COR-L47 (cell line): ENCODE measurements around the gene C22orf23.

Experiments used
- DNase-seq: peaks from one replicate; lab custom pipeline; 2025; lab: John Stamatoyannopoulos, UW

C22orf23 gene

DNA sequence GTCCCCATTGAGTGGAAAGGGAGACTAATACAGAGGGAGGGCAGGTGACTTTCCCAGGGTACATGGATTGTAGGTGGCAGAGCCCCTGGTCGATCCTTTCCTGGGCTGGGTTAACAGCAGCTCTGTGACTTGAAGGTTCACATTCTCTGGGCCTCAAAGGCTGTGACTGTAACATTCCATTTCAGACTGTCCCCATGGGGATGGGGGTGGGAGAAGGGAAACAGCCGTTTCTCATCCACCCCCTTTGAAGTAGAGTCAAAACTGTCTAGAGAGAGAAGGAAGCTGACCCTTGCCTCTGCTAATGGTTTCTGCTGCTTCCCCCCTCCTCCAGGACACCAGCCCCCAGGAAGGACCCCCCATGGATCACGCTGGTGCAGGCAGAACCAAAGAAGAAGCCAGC, 28.1 kb downstream of the C22orf23 start:
- no peak for DNase-seq

DNA sequence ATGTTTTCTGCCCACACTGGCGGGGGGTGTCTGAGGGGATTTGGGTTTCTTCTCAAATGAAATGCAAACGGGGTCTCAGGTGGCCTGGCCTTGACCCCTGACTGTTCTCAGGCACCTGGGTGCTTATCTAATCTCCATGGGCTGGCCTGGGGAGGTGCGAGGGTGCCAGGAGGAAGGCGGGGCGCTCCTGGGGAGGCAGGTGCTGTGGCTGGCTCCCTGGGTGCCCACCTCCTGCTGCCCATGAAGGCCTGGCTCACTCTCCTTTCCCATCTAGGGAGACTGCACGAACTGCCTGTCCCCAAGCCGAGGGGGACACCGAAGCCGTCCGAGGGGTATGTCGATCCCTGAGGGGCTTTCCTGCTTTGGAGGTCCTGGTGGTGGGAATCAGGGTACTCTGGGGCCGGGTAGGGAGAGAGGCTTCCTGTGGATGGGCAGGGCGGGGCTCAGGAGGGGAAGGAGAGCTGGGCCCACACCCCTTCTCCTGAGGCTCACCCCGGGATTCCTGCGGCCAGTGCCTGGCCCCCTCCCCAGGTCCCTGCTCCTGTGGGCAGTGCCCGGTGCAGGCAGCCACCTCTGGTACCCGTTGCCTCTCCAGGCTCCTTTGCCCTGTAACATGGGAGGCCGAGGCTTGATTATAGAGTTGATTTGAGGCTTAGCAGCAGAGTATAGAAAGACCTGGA, 28.9 kb downstream of the C22orf23 start:
- no peak for DNase-seq

DNA sequence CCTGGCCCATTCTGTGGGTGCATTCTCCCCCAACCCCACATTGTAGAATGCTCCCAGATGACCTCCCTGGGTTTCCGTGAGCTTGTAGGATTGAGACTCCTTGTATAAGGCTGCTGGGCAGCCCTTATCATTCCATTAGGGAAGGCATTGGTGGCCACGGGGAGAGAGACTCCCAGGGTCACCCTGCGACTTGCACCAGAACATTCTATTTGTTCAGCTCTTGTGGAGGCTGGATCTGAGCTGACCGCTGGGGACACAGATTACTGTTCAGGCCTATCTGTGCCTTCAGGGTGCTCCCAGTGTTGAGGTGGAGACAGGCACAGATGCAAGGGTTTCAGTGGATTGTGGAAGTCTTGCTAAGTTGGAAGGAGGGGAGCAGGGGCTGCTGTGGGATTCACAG, 29.5 kb downstream of the C22orf23 start:
- no peak for DNase-seq

DNA sequence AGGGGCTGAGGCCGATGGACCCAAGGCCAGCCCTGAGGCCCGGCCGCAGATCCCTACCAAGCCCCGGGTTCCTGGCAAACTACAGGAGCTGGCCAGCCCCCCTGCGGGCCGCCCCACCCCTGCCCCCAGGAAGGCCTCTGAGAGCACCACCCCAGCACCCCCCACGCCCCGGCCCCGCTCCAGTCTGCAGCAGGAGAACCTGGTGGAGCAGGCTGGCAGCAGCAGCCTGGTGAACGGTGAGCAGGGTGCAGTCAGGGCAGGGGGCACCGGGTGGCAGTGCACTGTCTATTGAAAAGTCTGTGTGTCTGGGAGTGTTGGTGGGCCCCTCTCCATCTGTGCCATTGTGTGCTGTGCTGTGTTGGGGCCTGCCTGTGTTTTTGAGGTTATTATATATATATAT, 31.2 kb downstream of the C22orf23 start:
- no peak for DNase-seq

DNA sequence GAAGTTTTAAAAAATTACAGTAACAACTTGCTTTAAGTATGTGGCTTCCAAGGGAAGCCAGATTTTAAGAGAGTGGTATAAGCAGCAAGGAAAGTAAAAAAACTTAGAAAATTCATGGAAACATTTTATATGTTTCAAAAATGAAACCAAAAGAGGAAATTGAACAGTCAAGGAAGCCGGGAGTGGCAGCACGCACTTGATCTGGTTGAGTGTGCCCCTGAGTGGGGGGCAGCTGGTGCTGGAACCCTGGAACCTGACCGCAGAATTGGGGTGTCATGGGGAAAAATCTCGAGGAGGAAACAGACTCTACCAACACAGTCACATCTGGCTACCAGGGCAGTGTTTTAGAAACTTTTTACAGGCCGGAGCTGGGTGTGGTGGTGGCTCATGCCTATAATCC, 33.3 kb downstream of the C22orf23 start:
- DNase-seq = no peak

DNA sequence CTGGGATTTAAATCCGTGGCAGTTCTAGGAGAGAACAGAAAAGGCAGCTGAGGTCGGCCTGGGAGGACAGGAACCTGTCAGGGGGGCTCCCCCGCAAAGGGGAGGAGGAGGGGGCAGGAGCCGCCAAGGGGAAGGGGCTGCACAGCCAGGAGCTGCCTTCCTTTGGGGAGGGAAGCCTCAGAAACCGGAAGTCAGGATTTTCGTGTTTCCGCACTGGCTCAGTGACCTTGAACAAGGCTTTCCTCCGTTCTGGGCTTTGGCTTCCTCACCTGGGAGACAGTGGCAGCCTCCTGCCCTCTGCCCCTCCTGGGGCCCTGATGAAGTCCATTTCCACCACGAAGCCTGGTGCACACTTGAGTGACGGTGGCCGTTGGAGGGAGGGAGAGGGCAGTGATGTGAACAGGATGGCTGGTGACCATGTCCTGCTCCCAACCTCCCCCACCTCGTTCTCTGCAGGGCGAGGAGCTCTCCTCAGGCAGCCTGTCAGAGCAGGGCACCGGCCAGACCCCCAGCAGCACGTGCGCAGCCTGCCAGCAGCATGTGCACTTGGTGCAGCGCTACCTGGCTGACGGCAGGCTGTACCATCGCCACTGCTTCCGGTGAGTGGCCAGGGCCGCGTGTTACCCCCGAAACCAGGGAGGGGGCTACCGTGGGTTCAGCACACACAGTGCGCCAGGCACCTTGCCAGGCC, 34.7 kb downstream of the C22orf23 start:
- DNase-seq = no peak

DNA sequence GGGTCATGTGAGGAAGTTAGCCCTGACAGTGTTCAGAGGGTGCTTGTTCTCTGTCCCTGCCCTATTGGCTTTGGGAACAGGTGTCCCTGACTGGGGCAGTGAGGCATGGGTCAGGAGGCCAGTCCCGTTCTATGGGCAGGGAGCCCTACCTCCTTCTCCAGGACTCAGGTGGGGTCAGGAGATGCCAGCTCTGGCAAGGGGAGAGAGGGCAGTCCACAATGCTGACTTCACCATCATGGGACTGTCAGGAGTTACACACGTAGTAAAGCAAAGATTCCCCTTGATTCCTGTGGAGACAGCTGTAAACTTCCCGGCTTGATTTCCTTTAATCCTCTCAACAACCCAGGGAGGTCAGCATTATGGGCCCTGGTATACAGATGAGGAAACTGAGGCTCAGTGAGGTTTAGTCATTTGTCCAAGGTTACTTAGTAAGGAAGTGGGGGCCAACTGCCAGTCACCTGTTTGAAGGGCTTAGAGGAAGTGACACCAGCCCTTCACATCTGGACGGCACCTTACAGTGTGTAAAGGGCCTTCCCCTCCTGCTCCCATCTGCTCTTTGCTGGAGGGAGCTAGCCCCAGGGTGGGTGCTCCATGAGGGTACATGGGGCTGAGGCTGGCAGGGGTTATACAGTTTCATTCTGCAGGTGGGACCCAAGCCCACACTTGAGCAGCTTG, 35.4 kb downstream of the C22orf23 start:
- DNase-seq = no peak

DNA sequence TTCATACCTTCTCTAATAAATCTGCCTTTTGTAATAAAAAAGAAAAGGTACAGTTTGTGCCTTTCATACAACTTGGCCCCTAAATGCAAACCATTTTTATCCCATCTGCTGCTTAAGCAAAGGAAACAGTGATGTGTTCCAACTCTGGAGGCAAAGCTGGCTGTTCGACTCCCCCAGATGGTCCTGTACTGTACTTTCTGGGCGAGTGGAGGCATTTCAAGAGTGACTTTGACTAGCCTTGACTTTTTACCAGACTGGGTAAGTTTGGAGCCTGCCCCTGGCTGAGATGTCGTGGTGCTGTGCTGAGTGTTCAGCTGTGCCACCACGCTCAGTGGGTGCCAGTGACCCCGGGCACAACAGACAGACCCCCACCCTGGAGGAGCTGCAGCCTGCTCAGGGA, 37.1 kb downstream of the C22orf23 start:
- DNase-seq = no peak

DNA sequence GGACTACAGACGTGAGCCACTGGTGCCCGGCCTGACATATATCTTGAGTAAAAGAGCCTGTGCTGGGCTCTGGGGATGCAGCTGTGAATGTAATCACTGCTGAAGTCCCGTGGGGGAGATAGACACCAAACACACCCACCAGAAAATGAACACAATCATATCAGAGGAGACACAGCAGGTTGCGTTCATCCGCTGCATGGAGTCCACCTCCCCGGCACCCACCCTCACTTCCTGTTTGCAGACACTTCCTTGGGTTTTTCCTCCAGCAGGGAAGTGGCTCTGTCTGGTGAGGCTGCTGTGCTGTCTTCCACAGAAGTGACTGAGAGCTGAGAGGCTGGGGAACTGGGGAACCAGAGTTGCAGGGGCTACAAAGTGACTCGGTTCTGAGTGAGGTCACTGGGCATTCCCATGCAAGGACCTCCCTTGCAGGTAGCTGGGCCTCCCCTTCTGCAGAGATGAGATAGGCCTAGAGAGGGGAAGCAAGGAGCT, 40.1 kb downstream of the C22orf23 start:
- no peak for DNase-seq

DNA sequence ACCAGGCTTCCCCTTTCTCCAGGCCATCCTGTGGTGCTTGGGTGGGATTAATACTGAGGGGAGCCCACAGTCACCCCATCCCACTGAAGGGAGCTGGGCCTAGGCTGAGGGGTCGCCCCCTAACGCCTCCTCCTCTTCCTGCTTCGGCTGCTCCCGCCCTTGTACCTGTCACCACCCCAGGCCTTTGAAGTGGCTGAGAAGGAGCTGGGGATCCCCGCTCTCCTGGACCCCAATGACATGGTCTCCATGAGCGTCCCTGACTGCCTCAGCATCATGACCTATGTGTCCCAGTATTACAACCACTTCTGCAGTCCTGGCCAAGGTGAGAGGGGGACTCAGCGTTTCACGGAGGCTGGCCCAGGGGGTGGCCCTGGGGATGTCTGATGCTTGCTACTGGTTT, 41.2 kb downstream of the C22orf23 start:
- no peak for DNase-seq

DNA sequence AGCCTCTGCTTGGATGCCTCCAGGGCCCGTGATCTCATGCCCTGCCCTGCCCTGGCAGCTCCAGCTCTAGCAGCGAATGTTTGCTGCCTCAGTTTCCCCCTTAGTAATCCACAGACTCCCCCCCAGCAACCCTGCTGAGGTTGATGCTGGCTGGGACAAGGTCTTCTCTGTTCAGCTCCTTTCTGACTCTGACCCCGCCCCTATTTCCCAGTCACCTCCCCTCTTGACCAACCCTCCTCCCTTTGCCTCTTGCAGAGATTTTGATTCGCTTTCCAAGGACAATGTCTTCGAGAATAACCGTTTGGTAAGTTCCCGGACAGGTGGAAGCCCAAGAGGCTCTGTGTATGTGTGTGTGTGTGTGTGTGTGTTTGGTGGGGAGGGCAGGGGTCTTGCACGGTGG, 41.7 kb downstream of the C22orf23 start:
- DNase-seq = no peak

DNA sequence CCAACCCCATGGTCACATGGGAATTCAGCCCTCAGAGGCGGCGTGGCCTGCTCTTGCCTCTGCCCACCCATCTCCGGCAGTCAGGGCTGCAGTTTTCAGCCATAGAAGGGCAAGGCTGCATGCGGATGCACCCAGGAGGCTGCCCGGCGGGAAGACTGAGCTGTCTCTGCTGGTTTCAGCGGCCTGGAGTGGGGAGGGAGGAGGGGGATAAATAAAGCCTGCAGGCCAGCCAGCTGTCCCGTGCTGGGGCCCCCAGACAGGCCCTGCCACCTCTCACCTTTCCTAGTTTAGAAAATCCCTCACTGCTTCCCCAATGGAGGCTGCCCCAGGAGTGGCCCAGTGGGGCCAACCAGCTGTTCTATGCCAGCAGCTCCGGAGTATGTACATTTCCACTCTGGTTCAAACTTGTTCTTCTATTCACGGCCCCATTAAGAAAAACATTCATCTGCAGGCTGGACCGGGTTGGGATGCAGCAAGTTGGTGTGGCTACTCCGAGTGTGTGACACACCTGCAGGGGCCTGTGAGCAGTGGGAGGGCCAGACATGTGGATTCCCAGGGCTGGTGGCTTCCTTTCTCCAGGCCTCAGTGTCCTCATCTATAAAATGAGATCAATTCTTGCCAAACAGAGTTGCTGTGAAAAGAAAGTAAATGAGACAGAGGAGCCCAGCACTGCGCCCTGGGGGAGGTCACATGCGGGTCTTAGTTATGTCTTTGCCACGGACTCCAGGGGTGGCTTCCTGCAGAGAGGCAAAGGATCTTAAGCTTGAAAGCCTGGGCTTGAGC, 42.3 kb downstream of the C22orf23 start:
- DNase-seq = no peak

DNA sequence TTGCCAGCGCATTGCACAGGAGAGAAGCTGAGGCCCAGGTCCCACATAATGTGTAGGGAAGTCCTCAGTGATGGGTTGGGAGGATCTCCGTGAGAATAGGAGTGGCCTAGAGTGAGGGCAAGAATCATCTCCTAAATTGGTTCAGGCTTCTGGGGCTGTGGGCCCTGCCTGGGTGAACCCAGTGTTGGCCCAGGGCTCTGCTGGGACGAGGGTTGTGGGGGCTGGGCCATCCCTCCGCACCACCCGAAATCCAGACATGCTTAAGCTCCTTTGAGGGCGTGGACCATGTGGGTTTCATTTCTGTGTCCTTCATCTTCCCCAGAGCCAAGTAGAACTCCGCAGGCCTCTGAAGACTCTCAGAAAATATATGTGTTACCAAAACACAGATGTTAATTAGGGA, 43.6 kb downstream of the C22orf23 start:
- no peak for DNase-seq

DNA sequence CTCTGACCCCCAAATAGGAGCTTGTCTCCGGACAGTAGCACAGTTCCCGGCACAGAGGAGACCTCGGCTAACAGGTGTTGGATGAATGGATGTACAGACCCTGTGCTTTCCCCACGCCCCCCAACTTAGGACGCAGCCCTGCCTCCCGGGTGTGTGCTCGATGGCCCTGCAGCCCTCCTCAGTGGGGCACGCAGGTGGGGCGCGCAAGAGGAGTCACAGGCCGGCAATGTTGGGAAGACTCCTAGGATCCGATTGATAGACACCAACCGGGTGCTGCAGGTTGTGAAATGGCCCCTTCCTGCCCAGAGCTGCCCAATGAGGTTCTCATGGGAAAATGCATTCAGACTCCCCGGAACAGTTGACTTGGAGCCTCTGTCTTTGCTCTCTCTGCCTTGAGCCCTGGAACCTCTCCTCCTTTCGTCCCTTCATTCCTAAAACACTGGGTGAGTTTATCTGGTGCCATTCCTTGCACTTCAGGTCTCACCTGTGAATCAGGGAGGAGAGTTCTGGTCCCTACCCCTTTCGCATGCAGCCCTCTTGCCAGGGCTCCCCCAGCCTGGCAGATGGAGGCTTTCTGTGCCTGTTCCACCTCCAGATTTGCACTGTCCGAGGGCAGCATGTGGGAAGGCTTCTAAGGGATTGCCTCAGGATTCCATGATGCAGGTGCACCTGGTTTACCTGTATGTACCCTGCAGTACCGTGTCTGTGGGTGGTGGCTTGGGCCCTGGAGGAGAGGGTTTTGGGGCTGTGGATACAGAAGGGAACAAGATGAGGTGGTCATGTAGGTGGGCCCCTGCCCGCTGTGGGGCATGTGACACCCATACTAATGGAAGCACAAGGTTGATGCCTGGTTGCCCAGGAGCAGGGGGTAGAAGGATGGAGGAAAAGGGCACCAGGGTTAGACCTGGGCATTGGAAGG, 46.1 kb downstream of the C22orf23 start:
- DNase-seq = no peak

DNA sequence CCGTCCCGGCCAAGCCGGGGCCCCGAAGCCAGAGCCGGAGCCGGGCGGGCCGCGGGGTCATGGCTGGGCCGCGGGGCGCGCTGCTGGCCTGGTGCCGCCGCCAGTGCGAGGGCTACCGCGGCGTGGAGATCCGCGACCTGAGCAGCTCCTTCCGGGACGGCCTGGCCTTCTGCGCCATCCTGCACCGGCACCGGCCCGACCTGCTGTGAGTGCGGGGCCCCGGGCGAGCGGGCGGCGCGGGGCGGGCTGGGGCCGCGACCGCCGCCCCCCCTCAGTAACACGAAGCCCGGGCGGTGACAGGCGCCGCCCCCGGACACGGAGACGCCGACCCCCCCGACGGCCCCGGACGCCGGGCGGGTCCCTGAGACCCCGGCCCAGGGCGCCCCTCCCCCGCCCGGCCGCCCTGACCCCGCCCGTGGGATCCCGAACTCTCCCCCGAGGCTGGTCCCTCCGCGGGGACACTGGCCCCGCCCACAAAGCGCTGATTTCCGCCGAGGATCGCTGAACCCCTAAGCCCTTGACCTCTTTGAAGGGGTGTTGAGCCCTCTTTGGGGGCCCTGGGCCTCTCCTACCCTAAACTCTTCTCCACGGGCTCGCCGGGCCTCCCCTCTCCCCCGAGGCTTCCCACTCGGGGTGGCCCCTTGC, 46.9 kb downstream of the C22orf23 start:
- DNase-seq = no peak

DNA sequence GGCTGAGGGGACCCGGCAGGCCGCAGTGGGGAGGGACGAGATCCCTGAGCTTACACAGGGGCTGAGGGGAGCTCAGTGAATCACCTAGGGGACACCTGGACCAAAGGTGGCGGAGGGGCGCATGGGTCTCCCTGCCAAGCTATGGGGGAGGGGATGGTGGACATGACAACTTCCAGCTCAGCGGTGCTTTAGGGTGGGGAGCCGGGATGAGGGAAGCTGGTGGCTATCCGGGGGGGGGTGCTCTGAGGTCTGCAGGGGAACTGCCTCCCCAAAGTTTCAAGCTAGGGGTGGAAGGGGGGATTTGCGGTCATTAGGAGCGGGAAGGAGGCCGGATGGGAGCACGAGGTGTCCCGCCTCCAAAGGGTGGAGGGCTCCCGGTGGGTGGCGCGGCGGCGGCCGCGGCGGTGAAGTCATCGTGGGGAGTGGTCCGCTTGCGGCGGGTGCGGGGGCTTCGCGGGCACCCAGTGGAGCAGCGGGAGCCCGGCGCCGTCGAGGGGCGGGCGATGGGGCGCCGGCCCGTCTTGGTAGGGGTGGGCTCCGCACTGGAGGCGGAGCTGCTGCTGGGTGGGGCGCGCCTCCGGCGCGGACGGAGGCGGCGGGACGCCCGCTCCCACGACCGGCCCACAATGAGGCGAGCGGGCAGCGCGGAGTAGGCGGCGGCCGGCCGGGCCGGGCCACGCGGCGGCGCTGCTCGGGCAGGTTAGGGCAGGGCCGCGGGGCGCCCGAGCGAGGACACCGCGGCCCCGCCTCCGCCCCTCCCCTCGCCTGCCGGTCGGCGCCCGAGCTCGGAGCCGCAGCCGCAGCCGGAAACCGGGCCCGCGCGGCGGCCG, 47.7 kb downstream of the C22orf23 start, which contains the start of gene MICALL1:
Gene MICALL1 (plus strand): TSS at position 764 of the 830 bp plus-strand sequence. CDS start 126 bp downstream, outside the sequence.
- DNase-seq = peak; percentile 37

DNA sequence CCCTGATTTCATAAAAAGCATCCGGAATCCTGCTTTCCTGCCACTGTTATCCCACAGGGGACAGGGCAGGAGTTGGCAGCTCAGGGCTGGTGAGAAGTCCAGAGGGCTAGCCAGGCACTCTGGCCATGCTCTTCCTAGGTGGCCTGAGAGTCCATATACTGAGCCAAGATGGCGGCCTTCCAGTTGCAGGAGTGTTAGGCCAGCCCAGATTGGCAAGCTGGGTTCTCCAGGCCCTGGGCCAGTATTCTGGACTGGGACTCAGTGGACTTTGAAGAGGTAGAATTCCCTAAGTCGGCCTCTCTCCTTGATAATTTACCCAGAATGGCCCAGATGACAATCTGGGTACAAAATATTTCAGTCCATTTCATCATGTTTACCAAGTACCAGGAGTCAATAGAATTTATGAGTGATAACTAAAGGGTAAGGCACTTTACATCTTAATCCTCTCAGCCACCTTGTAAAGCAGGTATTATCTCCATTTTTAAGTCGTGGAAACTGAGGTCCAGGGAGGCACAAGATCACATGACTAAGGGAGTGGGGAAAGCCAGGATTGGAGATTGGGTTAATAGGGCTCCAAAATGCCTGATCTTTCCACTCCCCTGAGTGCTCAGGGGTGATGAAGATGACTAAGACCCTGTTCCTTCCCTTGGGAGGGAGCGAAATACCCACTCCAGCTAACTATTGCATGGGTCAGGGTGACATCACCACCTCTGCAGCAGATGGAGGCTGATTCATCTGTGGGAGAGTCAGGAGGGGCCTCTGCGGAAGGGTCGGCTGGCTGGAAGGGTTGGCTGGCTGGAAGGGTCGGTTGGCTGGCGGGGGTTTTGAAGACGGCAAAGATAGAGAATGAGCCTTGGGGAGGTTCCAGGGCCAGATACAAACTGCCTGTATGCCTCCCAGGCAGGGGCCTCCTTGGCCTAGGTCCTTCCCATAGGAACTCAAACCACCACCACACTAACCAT, 48.5 kb downstream of the C22orf23 start:
- DNase-seq = no peak

DNA sequence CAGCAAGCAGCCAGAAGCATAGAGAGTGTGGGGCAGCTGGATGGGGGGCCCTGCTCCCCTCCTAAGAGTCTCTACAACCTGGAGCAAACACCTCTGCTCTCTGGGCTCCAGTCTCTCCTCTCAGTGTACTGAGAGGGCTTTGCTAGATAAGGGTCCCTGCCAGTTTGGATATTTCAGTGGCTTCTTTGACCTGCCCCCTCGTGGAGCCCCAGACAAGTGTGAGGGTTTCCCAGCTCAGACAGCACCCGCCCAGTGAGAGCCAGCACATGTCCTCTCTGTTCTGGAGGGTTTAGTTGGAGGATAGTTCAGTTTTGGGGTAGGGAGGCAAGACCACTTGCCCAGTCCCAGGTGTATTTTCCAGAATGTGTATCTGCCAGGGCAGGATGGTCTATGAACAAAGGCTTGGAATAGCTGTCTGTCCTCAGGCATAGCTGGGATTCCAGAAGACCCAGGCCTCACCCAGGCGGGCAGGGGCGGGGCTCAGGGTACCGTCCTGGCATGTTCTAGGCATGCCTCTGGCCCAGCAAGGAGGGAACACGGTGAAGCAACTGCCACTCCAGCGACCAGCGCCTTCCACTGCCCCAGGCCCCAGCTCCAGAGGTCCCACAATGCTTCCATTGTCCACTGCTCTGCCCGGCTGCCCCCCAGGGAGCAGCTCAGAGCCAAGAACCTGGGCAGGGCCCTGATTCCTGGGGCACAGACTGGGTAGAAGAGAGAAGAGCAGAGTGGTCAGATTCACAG, 54.8 kb downstream of the C22orf23 start:
- DNase-seq = no peak
